GM19452 (cell line): ENCODE measurements around the gene GALT.

ENCODE experiments used
- ATAC-seq: cut with Tn5 transposase; IDR thresholded peaks from one replicate; pipeline ENCODE4 v1.9.1; 2021; ENCODE audit not compliant: unreplicated experiment

Gene GALT

DNA sequence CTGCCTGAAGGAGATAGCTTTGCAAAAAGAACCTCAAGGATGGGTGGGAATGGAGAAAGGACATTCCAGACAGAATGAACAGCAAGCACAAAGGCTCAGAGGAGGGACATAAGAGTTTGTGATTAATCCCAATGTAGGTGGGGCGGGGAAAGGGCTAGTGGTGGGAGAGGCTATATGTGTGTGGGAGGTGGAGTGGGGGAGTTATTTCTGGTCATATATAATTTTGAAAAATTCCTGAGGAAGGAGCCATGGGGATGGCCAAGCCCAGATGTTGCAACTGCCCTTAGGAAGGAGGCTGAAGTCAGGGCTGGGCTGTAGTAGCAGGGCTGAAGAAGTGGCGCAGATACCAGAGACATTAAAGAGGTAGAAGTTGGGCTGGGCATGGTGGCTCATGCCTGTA lies 29.4 kb downstream of the GALT start:
- ATAC-seq: no peak

DNA sequence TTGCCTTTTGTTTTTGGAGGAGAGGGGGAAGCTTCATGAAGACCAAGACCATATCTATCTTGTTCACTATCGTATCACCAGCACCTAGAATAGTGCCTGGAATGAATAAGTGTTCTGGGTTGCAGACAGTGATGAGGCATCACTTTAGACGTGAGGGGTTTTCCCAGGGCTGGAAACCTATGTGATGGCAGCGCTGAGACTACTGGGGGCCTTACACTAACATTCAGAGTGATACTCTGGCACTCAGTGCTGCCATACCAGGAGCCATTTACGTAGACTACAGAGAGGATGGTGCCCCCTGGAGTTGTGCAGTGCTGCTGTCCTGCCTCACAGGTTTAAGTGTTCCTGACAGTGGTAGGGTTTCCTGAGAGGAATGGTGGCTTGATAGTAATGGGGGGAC lies 37.7 kb downstream of the GALT start:
- ATAC-seq: no peak

DNA sequence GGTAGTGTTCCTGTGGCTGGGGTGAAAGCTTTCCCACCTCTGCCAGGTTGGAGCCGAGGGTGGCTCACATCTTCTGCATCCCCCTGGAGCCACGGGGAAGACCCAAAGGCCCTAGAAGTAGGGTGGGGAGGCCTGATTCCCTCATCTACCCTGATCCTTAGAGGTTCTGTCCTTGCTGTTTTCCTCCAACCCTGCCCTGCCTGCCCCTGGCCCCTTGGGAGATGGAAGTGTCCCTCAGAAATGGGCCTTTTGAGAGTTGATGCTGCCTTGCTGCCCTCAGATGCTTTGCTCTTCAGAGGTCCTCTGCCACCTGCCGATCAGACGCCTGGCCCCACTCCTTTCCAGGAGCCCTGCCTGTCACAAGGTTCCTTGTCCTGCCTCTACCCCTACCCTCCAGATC lies 38.3 kb downstream of the GALT start:
- ATAC-seq: no peak

DNA sequence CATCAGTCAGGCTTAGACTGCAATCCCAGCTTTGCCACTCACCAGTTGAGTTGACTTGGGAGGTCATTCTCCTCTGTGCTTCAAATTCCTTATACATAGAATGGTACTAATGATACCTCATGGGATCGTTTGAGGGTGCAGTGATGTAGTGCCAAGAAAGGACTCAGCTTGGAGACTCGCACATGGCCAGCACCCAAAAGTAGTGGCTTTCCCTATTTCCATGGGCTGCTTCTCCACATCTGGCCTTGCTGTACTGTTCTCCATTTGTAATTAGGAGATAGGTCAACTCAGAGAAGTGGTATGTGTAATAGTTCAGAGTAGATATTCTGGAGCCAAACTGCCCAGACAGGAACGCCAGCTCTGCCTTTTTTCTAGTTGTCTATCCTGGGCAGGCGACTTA lies 39.1 kb downstream of the GALT start:
- ATAC-seq: no peak

DNA sequence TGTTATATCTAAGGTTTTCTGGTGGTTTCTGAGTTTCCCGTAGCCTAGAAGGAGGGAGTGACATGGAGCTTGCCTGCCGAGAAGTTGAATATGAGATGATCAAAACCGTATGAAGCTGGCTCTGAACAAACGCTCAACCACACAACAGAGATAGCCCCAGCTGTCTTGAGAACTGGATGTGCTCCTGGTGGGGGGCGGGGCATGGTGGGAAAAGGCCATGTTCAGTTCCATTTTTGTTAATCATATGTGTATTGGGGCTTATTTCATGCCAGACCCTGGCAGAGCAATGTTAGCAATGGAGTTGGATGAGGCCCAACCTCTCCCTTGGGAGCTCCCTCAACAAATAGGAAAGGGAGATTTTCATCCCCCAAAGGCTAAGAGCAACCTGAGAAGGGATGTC lies 39.8 kb downstream of the GALT start:
- no peak for ATAC-seq

DNA sequence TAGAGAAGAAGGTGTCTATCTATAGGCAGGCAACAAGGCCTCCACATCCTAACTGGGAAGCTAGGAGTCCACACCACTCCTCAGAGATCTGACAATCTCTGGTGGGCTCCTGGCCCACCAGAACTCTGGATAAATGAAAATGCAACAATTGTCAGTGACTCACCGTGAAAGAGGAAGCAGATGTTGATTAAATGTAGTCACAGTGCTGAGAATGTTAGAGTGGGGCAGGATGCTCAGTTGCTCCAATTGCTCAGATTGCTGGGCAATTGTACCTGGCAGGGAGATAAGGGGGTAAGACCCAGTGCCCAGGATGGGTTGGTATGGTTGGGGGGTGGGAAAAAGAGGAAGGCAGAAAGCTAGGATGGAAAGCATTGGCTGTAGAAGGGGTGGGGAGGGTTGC lies 40.3 kb downstream of the GALT start:
- ATAC-seq: no peak

DNA sequence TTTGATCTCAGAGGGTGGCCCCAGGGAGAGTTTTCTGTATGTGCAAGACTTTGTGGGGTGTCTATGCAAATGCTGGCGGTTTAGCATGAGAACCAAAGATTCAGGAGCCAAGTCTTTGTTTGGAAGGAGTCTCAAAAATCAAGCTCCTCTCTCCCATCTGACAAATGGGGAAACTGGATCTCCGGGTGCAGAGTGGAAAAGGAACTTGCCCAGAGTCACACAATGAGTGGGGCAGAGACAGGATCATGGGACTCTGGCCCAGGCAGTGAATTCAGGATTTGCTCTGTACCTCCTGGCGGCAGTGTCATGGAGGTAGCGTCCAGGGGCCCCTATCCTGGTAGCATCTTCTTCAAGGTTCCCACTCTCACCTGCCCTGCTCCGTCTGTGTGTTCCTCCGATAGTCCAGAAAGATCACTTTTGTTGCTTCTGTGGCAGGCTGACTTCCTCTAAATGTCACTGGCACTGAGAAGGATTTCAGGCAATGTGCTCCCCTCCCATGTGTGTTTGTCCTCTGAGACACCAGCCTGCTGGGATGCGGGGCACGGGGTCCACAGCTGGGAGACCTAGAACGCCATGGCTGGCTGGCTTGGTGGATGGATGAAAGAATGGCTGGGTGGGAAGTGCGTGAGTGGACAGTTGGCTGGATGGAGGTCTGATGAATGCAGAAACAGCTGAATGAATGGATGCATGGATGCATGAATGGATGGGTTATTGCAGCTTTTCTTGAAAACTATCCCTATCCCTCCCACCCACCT lies 41.0 kb downstream of the GALT start:
- no peak for ATAC-seq

DNA sequence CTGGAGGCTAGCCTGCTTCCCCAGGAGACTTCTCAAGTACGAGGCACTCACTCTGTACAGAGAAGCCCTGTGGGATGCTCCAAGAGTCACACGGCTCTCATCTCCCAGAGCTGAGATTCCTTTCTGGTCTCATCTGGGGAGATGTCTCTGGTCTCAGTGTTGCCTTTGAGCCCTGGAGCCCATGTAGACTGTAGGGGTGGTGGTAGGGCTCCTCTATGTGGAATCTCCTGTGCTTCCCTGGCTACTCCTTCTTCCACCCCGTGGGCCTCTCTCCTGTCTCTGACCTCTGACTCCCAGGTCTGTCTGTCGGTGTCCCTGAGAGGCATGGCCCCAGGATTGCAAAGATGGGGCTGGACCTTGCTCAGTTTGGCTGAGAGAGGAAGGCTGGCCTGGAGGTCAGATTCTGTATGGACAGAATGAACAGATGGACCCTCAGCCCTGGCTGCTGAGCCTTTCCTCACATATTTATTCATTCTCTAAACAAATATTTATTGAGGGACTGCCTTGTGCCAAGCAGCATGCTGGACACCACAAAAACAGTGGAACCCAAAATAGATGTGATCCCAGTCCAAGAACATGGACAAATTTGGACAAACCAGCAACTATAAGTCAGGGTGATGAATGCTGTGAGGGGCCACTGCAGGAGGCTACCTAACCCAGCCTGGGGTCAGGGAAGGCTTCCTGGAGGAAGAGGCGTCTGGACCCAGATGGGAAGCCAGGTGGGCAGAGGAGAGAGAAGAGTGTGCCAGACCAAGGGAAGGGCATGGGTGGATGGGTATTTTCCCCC lies 42.0 kb downstream of the GALT start:
- ATAC-seq: no peak

DNA sequence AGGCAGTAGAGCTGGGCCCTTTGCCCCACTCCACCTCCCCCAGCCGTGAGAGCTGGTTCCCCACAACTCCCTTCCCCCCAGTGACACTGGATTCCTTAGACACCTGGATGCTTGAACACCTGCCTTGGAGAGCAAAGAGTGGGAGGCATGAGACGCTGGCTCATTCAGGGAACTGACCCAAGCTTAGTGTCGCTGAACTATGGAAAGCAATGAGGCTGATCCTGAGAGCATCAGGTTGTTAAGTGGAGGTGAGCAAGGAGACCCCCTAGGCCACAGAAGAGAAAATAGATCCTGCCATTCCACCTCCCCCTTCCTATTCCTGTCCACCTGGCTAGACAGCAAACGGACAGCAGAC lies 42.6 kb downstream of the GALT start:
- ATAC-seq: no peak

DNA sequence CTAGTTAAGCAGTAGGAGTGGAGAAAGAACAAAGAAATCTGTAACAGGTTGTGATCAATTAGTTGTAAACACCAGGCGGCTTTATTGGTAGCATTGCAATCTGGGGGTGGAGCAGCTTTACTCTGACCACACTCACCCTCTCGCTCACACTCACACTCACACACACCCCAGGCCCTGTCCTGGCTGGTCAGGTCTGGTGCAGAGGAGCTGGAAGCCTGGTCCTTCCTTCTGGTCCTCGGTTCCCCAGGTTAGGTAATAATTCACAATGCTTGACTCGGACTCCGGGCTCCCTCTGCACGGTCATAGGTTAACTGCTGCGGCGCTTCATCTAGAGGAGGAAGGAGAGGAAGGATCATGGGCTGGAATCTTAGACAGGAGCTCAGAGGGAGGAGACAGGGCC lies 43.0 kb downstream of the GALT start:
- no peak for ATAC-seq

DNA sequence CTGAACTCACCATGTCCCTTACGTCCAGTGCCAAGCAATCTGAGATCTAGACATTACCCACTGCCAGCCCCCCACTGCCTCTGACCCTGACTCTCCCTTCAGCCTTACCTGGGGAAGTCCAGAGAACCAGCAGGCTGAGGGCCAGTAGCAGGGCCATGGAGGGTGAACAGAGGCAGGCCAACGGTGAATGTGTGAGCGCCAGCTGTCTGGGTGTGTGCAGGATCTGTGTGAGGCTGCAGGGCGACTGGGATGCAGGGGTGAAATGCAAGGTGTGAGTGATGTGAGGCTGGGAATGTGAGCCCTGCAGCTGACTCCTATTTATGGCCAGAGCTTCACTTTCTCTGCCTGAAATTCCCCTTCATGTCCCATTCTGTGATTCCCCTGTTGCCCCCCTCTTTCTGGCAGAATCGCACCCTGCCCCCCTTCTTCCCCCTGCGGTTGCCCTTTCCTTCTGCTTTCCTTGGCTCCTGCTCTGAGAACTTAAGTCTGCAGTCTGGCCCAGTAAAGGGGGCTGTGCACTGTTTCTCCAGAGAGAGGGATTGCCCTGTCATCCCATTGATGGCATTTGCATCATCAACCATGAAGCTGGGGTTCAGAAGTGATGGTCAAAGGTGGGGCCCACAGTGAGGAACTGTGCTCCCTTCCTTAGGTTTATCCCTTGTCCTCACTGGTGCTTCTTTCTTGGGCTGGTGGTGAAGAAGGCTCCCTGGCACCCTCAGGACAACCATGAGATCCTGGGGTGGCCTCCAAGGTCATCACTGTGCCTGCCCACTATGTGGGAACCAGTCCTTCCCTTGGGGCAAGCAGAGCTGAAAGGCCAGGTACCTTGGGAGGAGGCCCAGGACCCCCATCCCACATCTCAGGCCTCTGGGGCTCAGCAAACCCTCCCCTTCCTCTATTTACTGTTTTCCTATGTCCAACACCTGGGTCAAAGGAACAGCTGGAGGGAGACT lies 44.8 kb downstream of the GALT start, which contains the start of gene CCL19:
Gene CCL19, minus strand, starts transcription at position 294 of the 953 bp plus-strand sequence. Its CDS starts 137 bp downstream, at position 157.
- no peak for ATAC-seq

DNA sequence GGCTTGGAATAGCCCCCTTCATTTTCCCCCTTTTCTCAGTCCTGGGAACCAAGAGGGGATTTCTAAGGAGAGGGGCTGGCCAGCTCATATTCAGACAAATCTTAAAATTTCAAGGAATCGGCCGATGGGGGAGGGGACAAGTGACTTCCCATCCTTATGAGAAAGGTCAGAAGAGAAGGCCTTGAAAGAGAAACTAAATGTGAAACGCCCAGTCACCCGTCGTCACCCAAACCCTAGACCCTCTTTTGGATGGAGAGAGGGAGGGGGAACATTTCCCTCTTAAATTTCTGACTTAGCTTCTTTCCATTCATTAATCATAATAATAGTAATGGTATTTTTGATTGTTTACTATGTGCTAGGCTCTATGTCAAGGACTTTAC lies 45.5 kb downstream of the GALT start:
- ATAC-seq: no peak

DNA sequence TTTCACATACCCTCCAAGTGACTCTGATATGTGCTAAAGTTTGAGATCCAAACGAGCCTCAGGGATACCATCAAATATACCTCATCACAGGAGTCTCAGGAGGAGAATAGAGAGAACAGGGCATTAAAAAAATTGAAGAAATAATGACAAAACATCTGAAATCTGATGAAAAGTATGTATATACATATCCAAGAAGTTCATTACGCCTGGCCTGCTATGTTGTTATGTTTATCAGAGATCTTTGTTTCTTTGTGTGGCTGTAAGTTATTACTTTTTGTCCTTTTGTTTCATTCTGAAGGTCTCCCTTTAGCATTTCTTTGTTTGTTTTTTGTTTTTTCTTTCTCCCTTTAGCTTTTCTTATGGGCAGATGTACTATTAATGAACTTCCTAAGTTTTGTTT lies 47.1 kb downstream of the GALT start:
- ATAC-seq: no peak

DNA sequence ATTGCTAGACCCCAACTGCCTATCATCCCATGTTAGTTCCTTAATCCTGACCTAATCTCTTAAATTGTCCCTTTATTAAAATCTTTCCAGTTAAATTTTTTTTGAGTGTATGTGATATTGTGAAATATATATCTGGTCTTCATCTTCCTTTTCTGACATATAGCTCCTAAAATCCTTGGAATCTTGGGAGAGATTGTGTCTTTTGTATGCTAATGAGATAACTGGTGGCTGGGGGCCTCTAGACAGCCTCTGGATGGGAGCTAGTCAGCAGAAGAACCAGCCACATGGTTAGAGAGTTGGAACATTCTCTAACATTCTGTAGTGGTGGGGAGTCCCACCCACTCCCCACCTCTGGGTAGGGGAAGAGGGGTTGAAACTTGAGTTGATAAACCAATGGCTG lies 48.3 kb downstream of the GALT start:
- ATAC-seq: no peak
